Thyroid gland (tissue), 4 donors: ENCODE data around the gene PRCD. TPM values are rescaled to one million over a fixed set of nuclear protein-coding genes. Genes with fewer than 3 reads are reported as not detected.
A peak's percentile ranks its signal among the peaks of the same experiment; 100 is the strongest.

Experiments
- DNase-seq, 2 donors: peaks; one replicate each; pipeline ENCODE4 v3.0.0-alpha.2; 2019
- H3K27ac ChIP-seq, 3 donors: fragments of 200-600 bp; sonication (generic); 1 replicate in 2 of 3; 2 replicates in 1 of 3; pipeline ENCODE4 v1.5.1; 2016 to 2019; ENCODE audit warnings: mild to moderate bottlenecking in 1 of 3, moderate library complexity in 1 of 3
- H3K27me3 ChIP-seq: fragments of 200-600 bp; sonication (generic); one replicate; pipeline ENCODE4 v1.5.1; 2019
- H3K36me3 ChIP-seq, 2 donors: fragments of 200-600 bp; sonication (generic); one replicate each; pipeline ENCODE4 v1.5.1; 2016 to 2019
- H3K4me1 ChIP-seq, 2 donors: fragments of 200-600 bp; sonication (generic); one replicate each; pipeline ENCODE4 v1.5.1; 2017 to 2019
- H3K4me3 ChIP-seq, 3 donors: fragments of 200-600 bp; sonication (generic); replicated peaks in 1 of 3; 1 replicate in 2 of 3; 2 replicates in 1 of 3; pipeline ENCODE4 v1.5.1; 2016; ENCODE audit warnings: mild to moderate bottlenecking in 1 of 3
- H3K9me3 ChIP-seq: fragments of 200-600 bp; sonication (generic); one replicate; pipeline ENCODE4 v1.5.1; 2017
- CTCF ChIP-seq, 6 experiments: fragments of 200-600 bp in 3 of 6; fragments of 450-650 bp in 3 of 6; sonication (generic) in 3 of 6; IDR thresholded peaks; one replicate each; pipeline ENCODE4 v1.5.1; 2016 to 2019; ENCODE audit warnings: antibody characterized with exemption in 6 of 6, mild to moderate bottlenecking in 2 of 6, inconsistent platforms in 1 of 6, moderate library complexity in 1 of 6
- POLR2A ChIP-seq, 2 donors: fragments of 450-650 bp; IDR thresholded peaks; one replicate each; pipeline ENCODE4 v1.6.1; 2017; ENCODE audit warnings: antibody characterized with exemption in 2 of 2, mild to moderate bottlenecking in 2 of 2, moderate library complexity in 1 of 2
- WGBS, 2 donors: methylation state at CpG; one replicate each; pipeline ENCODE4 v1.1.5; 2017; 5-methylcytosine and 5-hydroxymethylcytosine counted together
- intact Hi-C: fragments of 100-400 bp; cut with DNase I; formaldehyde crosslinking; loops from one replicate; pipeline ENCODE4 v1.15.1; 2023
- total RNA-seq, 4 donors: library from RNA; depleted of rRNA; stranded (reverse); fragments of >200 nt; gene quantifications; one replicate each; pipeline ENCODE4 v1.2.3, GENCODE V29; 2016

Gene PRCD
- total RNA-seq, 4 donors from 2014 or later, result 1.5 to 8.3 (median 4.2) TPM

GRCh38 chr17:76528528-76529223 lies 11.2 kb upstream of the PRCD start:
- intact Hi-C loops, result loop anchor here (10.0 kb wide), 2 partner anchors 96 to 156 kb away; no protein-coding TSS in a partner anchor
- 65 to 70% methylated on average over 30 to 31 of the region's 31 CpGs for WGBS, 2 donors
- Histone ChIP-seq H3K9me3 (no peaks in the 10 kb centered on the region), H3K4me1 (peaks cover 24 to 66% of the 10 kb centered on the region in 2 donors), H3K4me3 (no peak overlapping the region), H3K36me3 (no peaks in the 10 kb centered on the region), H3K27me3 (no peaks in the 10 kb centered on the region), H3K27ac (peak overlapping the region; percentile 89 to 95 (median 93))
- no peak for DNase-seq
- TF ChIP-seq CTCF (IDR thresholded peaks at IDR 0.05), result no peak

- DNase-seq, result peak; percentile 38 to 43
- TF ChIP-seq CTCF (IDR thresholded peaks at IDR 0.05) (no peak), POLR2A (IDR thresholded peaks at IDR 0.05) (no peak)
- Histone ChIP-seq H3K4me1 (peaks cover 24 to 63% of the 10 kb centered on the region in 2 donors), H3K36me3 (no peaks in the 10 kb centered on the region), H3K27ac (peak overlapping the region; percentile 89 to 95 (median 93)), H3K27me3 (no peaks in the 10 kb centered on the region), H3K9me3 (no peaks in the 10 kb centered on the region), H3K4me3 (no peak overlapping the region)
- WGBS, 2 donors, result 59 to 60% methylated on average over 15 to 17 of the region's 20 CpGs
- intact Hi-C loops, result loop anchor here (10.0 kb wide), 2 partner anchors 95 to 155 kb away; no protein-coding TSS in a partner anchor
Measured at GRCh38 chr17:76529224-76530094, 10.4 kb upstream of the PRCD start.

- H3K4me1 ChIP-seq, result peaks cover 21 to 55% of the 10 kb centered on the region in 2 donors
- intact Hi-C loops, result no loop called here
- peak overlapping the region; percentile 89 to 95 (median 93) for H3K27ac ChIP-seq
- no peaks in the 10 kb centered on the region for H3K36me3 ChIP-seq
- TF ChIP-seq POLR2A (IDR thresholded peaks at IDR 0.05), result no peak
- no peak for TF ChIP-seq CTCF (IDR thresholded peaks at IDR 0.05)
- 66 to 75% methylated on average over 20 to 22 of the region's 23 CpGs for WGBS, 2 donors
- H3K9me3 ChIP-seq, result no peaks in the 10 kb centered on the region
- no peak overlapping the region for H3K4me3 ChIP-seq
- DNase-seq, result peak; percentile 37 to 44
- H3K27me3 ChIP-seq, result no peaks in the 10 kb centered on the region
Measured at GRCh38 chr17:76530095-76530723, 9.6 kb upstream of the PRCD start.

GRCh38 chr17:76530811-76531485 lies 8.9 kb upstream of the PRCD start:
- TF ChIP-seq CTCF (IDR thresholded peaks at IDR 0.05) (no peak), POLR2A (IDR thresholded peaks at IDR 0.05) (no peak)
- Histone ChIP-seq H3K4me1 (peaks cover 20 to 50% of the 10 kb centered on the region in 2 donors), H3K27me3 (no peaks in the 10 kb centered on the region), H3K36me3 (no peaks in the 10 kb centered on the region), H3K4me3 (no peak overlapping the region), H3K9me3 (no peaks in the 10 kb centered on the region), H3K27ac (peak overlapping the region; percentile 89 to 95 (median 93))
- 78 to 85% methylated on average over 10 to 30 of the region's 32 CpGs for WGBS, 2 donors
- intact Hi-C loops, result no loop called here
- no peak for DNase-seq
